ENCODE data around the gene TNIP1.
A peak's percentile ranks its signal among the peaks of the same experiment; 100 is the strongest.

The TNIP1 gene

GRCh38 chr5:151080613-151081430 lies at the start of gene TNIP1:
Gene TNIP1, minus strand, starts transcription at chr5:151081034. Its CDS starts 15,939 bp downstream, at chr5:151065095.
- DNase-seq, result peak; percentile 40

GRCh38 chr5:151130235-151130921 lies 49.5 kb upstream of the TNIP1 start:
- DNase-seq, result no peak

- DNase-seq, result no peak
Observed at GRCh38 chr5:151128817-151129216, 48.0 kb upstream of the TNIP1 start.

- no peak for DNase-seq
Observed at GRCh38 chr5:151127926-151128325, 47.1 kb upstream of the TNIP1 start.

- no peak for DNase-seq
Observed at GRCh38 chr5:151126199-151126645, 45.4 kb upstream of the TNIP1 start.

GRCh38 chr5:151125421-151125820 lies 44.6 kb upstream of the TNIP1 start:
- no peak for DNase-seq

- DNase-seq, result peak; percentile 54
Observed at GRCh38 chr5:151123897-151124751, 43.3 kb upstream of the TNIP1 start.

GRCh38 chr5:151122828-151123227 lies 42.0 kb upstream of the TNIP1 start:
- no peak for DNase-seq

- no peak for DNase-seq
Observed at GRCh38 chr5:151121665-151122064, 40.8 kb upstream of the TNIP1 start.

- DNase-seq, result no peak
Observed at GRCh38 chr5:151121095-151121494, 40.3 kb upstream of the TNIP1 start.

GRCh38 chr5:151118913-151119575 lies 38.2 kb upstream of the TNIP1 start:
- no peak for DNase-seq

- no peak for DNase-seq
Observed at GRCh38 chr5:151115272-151115905, 34.6 kb upstream of the TNIP1 start.

- no peak for DNase-seq
Observed at GRCh38 chr5:151113651-151114050, 32.8 kb upstream of the TNIP1 start.

- DNase-seq, result no peak
Observed at GRCh38 chr5:151110992-151111391, 30.2 kb upstream of the TNIP1 start.

GRCh38 chr5:151110122-151110681 lies 29.4 kb upstream of the TNIP1 start:
- no peak for DNase-seq

- no peak for DNase-seq
Observed at GRCh38 chr5:151108566-151108965, 27.7 kb upstream of the TNIP1 start.

- DNase-seq, result no peak
Observed at GRCh38 chr5:151107738-151108520, 27.1 kb upstream of the TNIP1 start.

- DNase-seq, result no peak
Observed at GRCh38 chr5:151107084-151107483, 26.2 kb upstream of the TNIP1 start.

- no peak for DNase-seq
Observed at GRCh38 chr5:151106509-151106908, 25.7 kb upstream of the TNIP1 start.

- DNase-seq, result no peak
Observed at GRCh38 chr5:151106043-151106442, 25.2 kb upstream of the TNIP1 start.

GRCh38 chr5:151105561-151105960 lies 24.7 kb upstream of the TNIP1 start:
- DNase-seq, result no peak
